Measurements from ENCODE around the gene KPNA2.
"Not testable (repeated sequence)": the region's sequence is repeated elsewhere in the genome, so short reads cannot be mapped to it uniquely, and the experiment has no call there.

Gene KPNA2

GRCh38 chr17:68020409-68020756, 15.2 kb upstream of the KPNA2 start:
- no peak for DNase-seq

GRCh38 chr17:68020791-68021190, 14.7 kb upstream of the KPNA2 start:
- not testable (repeated sequence) for DNase-seq

GRCh38 chr17:68021963-68022362, 13.6 kb upstream of the KPNA2 start:
- DNase-seq = no peak

GRCh38 chr17:68022547-68022946, 13.0 kb upstream of the KPNA2 start:
- DNase-seq = not testable (repeated sequence)

- DNase-seq = no peak
Observed at GRCh38 chr17:68029512-68030215, 5.9 kb upstream of the KPNA2 start.

- peak; percentile 85 for DNase-seq
Observed at GRCh38 chr17:68033636-68034451, 1.7 kb upstream of the KPNA2 start.

- DNase-seq = no peak
Observed at GRCh38 chr17:68034452-68034776, 1.1 kb upstream of the KPNA2 start.

GRCh38 chr17:68035131-68035522, 408 bp upstream of the KPNA2 start:
- no peak for DNase-seq

- DNase-seq = peak; percentile 59
Observed at GRCh38 chr17:68036304-68037147, 991 bp downstream of the KPNA2 start.

- DNase-seq = no peak
Observed at GRCh38 chr17:68047153-68047846, 11.8 kb downstream of the KPNA2 start.

- DNase-seq = not testable (repeated sequence)
Observed at GRCh38 chr17:68047890-68048542, 12.5 kb downstream of the KPNA2 start.

- DNase-seq = peak; percentile 13
Observed at GRCh38 chr17:68048996-68049395, 13.5 kb downstream of the KPNA2 start.

GRCh38 chr17:68049812-68050437, 14.4 kb downstream of the KPNA2 start:
- not testable (repeated sequence) for DNase-seq

GRCh38 chr17:68051321-68052312, 16.1 kb downstream of the KPNA2 start:
- not testable (repeated sequence) for DNase-seq

GRCh38 chr17:68052810-68053209, 17.3 kb downstream of the KPNA2 start:
- no peak for DNase-seq

GRCh38 chr17:68053231-68054013, 17.9 kb downstream of the KPNA2 start:
- DNase-seq = peak; percentile 78

- DNase-seq = peak; percentile 80
Observed at GRCh38 chr17:68054296-68054900, 18.9 kb downstream of the KPNA2 start.

- peak; percentile 46 for DNase-seq
Observed at GRCh38 chr17:68057531-68057952, 22.0 kb downstream of the KPNA2 start.

GRCh38 chr17:68060336-68060735, 24.8 kb downstream of the KPNA2 start:
- no peak for DNase-seq

Data from fibroblast of skin of scalp (primary cell).